PC-3 (cell line): ENCODE measurements around the gene NEFH. TPM values are rescaled to one million over a fixed set of nuclear protein-coding genes. Genes with fewer than 3 reads are reported as not detected.

Experiments used
- ATAC-seq: fragments of 200-7000 bp; cut with Tn5 transposase; 2 replicates; pipeline ENCODE4 v1.9.1; 2020; ENCODE audit warnings: mild to moderate bottlenecking, moderate library complexity
- Bru-seq: library from RNA; stranded (reverse); fragments of 400-500 nt; gene quantifications from one replicate; lab custom pipeline; 2021; lab: Mats Ljungman, UMichigan
- BruChase-seq, 2 experiments: library from RNA; stranded (reverse); fragments of 400-500 nt; gene quantifications; one replicate each; lab custom pipeline; 2021; lab: Mats Ljungman, UMichigan
- BruUV-seq: library from RNA; stranded (reverse); fragments of 400-500 nt; replicated peaks from 2 replicates; lab custom pipeline; 2021; lab: Mats Ljungman, UMichigan
- CTCF ChIA-PET: fragments of 300-600 bp; sonication (Branson Sonifier 250); formaldehyde crosslinking; loops from one replicate; lab custom pipeline; 2022; ENCODE audit warnings: antibody characterized with exemption; lab: Charles Lee
- POLR2A ChIA-PET: fragments of 300-600 bp; sonication (Branson Sonifier 250); formaldehyde crosslinking; loops from one replicate; lab custom pipeline; 2022; ENCODE audit warnings: antibody characterized with exemption; ENCODE audit not compliant: unreplicated experiment; lab: Charles Lee
- DNase-seq: peaks from one replicate; pipeline ENCODE4 v3.0.0-alpha.2; 2015
- H2AFZ ChIP-seq: fragments of 300-600 bp; sonication (generic); 2 replicates; pipeline ENCODE4 v1.6.0; 2016; ENCODE audit warnings: antibody characterized with exemption, low read length
- H3F3A ChIP-seq: fragments of 300-600 bp; sonication (generic); one replicate; pipeline ENCODE4 v1.6.0; 2017; ENCODE audit warnings: antibody characterized with exemption, low read length, control low read depth, mild to moderate bottlenecking; ENCODE audit not compliant: unreplicated experiment
- H3K27ac ChIP-seq: fragments of 300-600 bp; sonication (generic); 2 replicates; pipeline ENCODE4 v1.5.1; 2016; ENCODE audit warnings: mild to moderate bottlenecking, low read length
- H3K27me3 ChIP-seq: fragments of 300-600 bp; sonication (generic); 2 replicates; pipeline ENCODE4 v1.6.1; 2016; ENCODE audit warnings: low read length, mixed read lengths
- H3K36me3 ChIP-seq: fragments of 300-600 bp; sonication (generic); 2 replicates; pipeline ENCODE4 v1.6.1; 2016; ENCODE audit warnings: low read depth, mixed run types, low read length, mixed read lengths
- H3K4me1 ChIP-seq: fragments of 300-600 bp; sonication (generic); 2 replicates; pipeline ENCODE4 v1.5.1; 2016; ENCODE audit warnings: low read length; ENCODE audit not compliant: insufficient read depth
- H3K4me2 ChIP-seq: fragments of 300-600 bp; sonication (generic); 2 replicates; pipeline ENCODE4 v1.6.0; 2016; ENCODE audit warnings: low read length
- H3K4me3 ChIP-seq: fragments of 300-600 bp; sonication (generic); 2 replicates; pipeline ENCODE4 v1.5.1; 2016; ENCODE audit warnings: mild to moderate bottlenecking, low read length, mixed read lengths
- H3K79me2 ChIP-seq: fragments of 300-600 bp; sonication (generic); 2 replicates; pipeline ENCODE4 v1.6.1; 2017; ENCODE audit warnings: low read length, mixed read lengths
- H3K9ac ChIP-seq: fragments of 300-600 bp; sonication (generic); 2 replicates; pipeline ENCODE4 v1.6.0; 2016; ENCODE audit warnings: mild to moderate bottlenecking, low read length
- H3K9me2 ChIP-seq: fragments of 300-600 bp; sonication (generic); replicated peaks from 2 replicates; pipeline ENCODE4 v1.6.1; 2016; ENCODE audit warnings: mixed run types, low read length, mixed read lengths
- H3K9me3 ChIP-seq: fragments of 300-600 bp; sonication (generic); 2 replicates; pipeline ENCODE4 v1.6.1; 2016; ENCODE audit warnings: low read length, mixed read lengths
- H4K20me1 ChIP-seq: fragments of 300-600 bp; sonication (generic); 2 replicates; pipeline ENCODE4 v1.6.1; 2016; ENCODE audit warnings: low read length, mixed read lengths
- CTCF ChIP-seq: fragments of 300-600 bp; sonication (generic); conservative IDR thresholded peaks from 2 replicates; pipeline ENCODE4 v1.5.1; 2017; ENCODE audit warnings: antibody characterized with exemption, low read depth, mild to moderate bottlenecking, low read length
- EZH2 ChIP-seq: fragments of 300-600 bp; sonication (generic); IDR thresholded peaks from one replicate; pipeline ENCODE4 v1.6.1; 2017; ENCODE audit warnings: antibody characterized with exemption, mild to moderate bottlenecking, low read length; ENCODE audit not compliant: unreplicated experiment
- EZH2phosphoT487 ChIP-seq: fragments of 300-600 bp; sonication (generic); IDR thresholded peaks from 2 replicates; pipeline ENCODE4 v1.6.1; 2018; ENCODE audit warnings: mild to moderate bottlenecking, antibody characterized with exemption, low read length, borderline replicate concordance
- intact Hi-C: fragments of 100-400 bp; cut with micrococcal nuclease; formaldehyde crosslinking; loops from 2 replicates; pipeline ENCODE4 v1.9.0; 2023
- long read RNA-seq: library from polyadenylated mRNA; unstranded; transcript quantifications from one replicate; pipeline ENCODE4 v2.0.0, GENCODE V29; 2021; ENCODE audit not compliant: unreplicated experiment
- total RNA-seq: library from RNA; depleted of rRNA; stranded (reverse); fragments of >200 nt; gene quantifications from 2 replicates; pipeline ENCODE4 v1.2.3, GENCODE V29; 2014; rRNA removed

Gene NEFH
- total RNA-seq (0.29 TPM in 1 of 2 replicates, not detected in the other), Bru-seq, nascent RNA (not detected), BruChase-seq, experiment 1, labeled RNA remaining after a 6-hour chase (not detected), BruChase-seq, experiment 2, labeled RNA remaining after a 2-hour chase (not detected)
- long read RNA-seq: 0 reads

GRCh38 chr22:29479417-29480261, at the start of gene NEFH:
Gene NEFH, plus strand, starts transcription at chr22:29480218. Its CDS starts 45 bp downstream, at chr22:29480263.
- no peak within 1 kb of the TSS for H3K27ac ChIP-seq
- 0 out of 2 replicates have a peak, but pooled peaks cover 3% of the 10 kb centered on the region for H3K27me3 ChIP-seq
- DNase-seq (no peak), ATAC-seq (no peak)
- H3K4me1 ChIP-seq: no peaks in the 10 kb centered on the region
- ChIA-PET CTCF (no interaction called here), POLR2A (no interaction called here)
- no peaks in the 10 kb centered on the region for H4K20me1 ChIP-seq
- no TSS peak for BruUV-seq
- intact Hi-C loops: no loop called here
- H2AFZ ChIP-seq: no peak within 1 kb of the TSS
- no peaks in the 10 kb centered on the region for H3K9me2 ChIP-seq
- TF ChIP-seq EZH2 (no peak), EZH2phosphoT487 (no peak), CTCF (no peak)
- no peaks in the 10 kb centered on the region for H3F3A ChIP-seq
- H3K36me3 ChIP-seq: no peaks in the 10 kb centered on the region
- no peak within 1 kb of the TSS for H3K4me3 ChIP-seq
- no peaks in the 10 kb centered on the region for H3K79me2 ChIP-seq
- H3K9ac ChIP-seq: no peak within 1 kb of the TSS
- H3K4me2 ChIP-seq: no peak within 1 kb of the TSS
- no peaks in the 10 kb centered on the region for H3K9me3 ChIP-seq

GRCh38 chr22:29431986-29432385, 48.0 kb upstream of the NEFH start:
- Histone ChIP-seq H3K4me1 (no peaks in the 10 kb centered on the region), H3K79me2 (no peaks in the 10 kb centered on the region), H3K4me3 (no peak overlapping the region), H3K27ac (no peak overlapping the region), H3F3A (no peaks in the 10 kb centered on the region), H4K20me1 (no peaks in the 10 kb centered on the region), H3K27me3 (peaks cover 22% of the 10 kb centered on the region), H3K9me3 (no peaks in the 10 kb centered on the region), H3K9ac (no peak overlapping the region), H2AFZ (no peak overlapping the region), H3K4me2 (no peak overlapping the region), H3K9me2 (no peaks in the 10 kb centered on the region), H3K36me3 (no peaks in the 10 kb centered on the region)
- POLR2A ChIA-PET: no interaction called here
- CTCF ChIA-PET: no interaction called here
- no peak for ATAC-seq
- DNase-seq: no peak
- intact Hi-C loops: no loop called here
- no peak for TF ChIP-seq CTCF
- TF ChIP-seq EZH2phosphoT487: no peak
- TF ChIP-seq EZH2: no peak
- BruUV-seq: no TSS peak

GRCh38 chr22:29433856-29434255, 46.2 kb upstream of the NEFH start:
- Histone ChIP-seq H3K9me2 (no peaks in the 10 kb centered on the region), H3K4me1 (no peaks in the 10 kb centered on the region), H3K36me3 (no peaks in the 10 kb centered on the region), H3K4me2 (no peak overlapping the region), H3K9ac (no peak overlapping the region), H3F3A (no peaks in the 10 kb centered on the region), H3K4me3 (no peak overlapping the region), H3K79me2 (no peaks in the 10 kb centered on the region), H3K27ac (no peak overlapping the region), H2AFZ (no peak overlapping the region), H3K9me3 (no peaks in the 10 kb centered on the region), H4K20me1 (no peaks in the 10 kb centered on the region), H3K27me3 (peaks cover 21% of the 10 kb centered on the region)
- TF ChIP-seq EZH2 (no peak), EZH2phosphoT487 (no peak), CTCF (no peak)
- DNase-seq (no peak), ATAC-seq (no peak)
- CTCF ChIA-PET: no interaction called here
- intact Hi-C loops: no loop called here
- BruUV-seq: no TSS peak
- POLR2A ChIA-PET: no interaction called here
